Right atrium auricular region (tissue), 2 donors: ENCODE results near the gene ACAD11. TPM values are rescaled to one million over a fixed set of nuclear protein-coding genes. Genes with fewer than 3 reads are reported as not detected.
A peak's percentile ranks its signal among the peaks of the same experiment; 100 is the strongest.

Experiments
- DNase-seq: peaks from one replicate; pipeline ENCODE4 v3.0.0-alpha.2; 2019; ENCODE audit warnings: low spot score
- H3K27ac ChIP-seq, 2 donors: fragments of 200-600 bp; sonication (generic); 1 replicate in 1 of 2; 2 replicates in 1 of 2; pipeline ENCODE4 v1.5.1; 2016 to 2019
- H3K27me3 ChIP-seq, 2 donors: fragments of 200-600 bp; sonication (generic); one replicate each; pipeline versions ENCODE4 v1.5.1 to v1.6.0; 2017 to 2019
- H3K36me3 ChIP-seq: fragments of 200-600 bp; sonication (generic); one replicate; pipeline ENCODE4 v1.5.1; 2016
- H3K4me1 ChIP-seq, 2 donors: fragments of 200-600 bp; sonication (generic); one replicate each; pipeline versions ENCODE4 v1.5.1 to v1.6.0; 2017 to 2019
- H3K4me3 ChIP-seq, 2 donors: fragments of 200-600 bp; sonication (generic); 1 replicate in 1 of 2; 2 replicates in 1 of 2; pipeline ENCODE4 v1.5.1; 2017 to 2019; ENCODE audit warnings: mild to moderate bottlenecking in 1 of 2, moderate library complexity in 1 of 2
- H3K9me3 ChIP-seq, 2 donors: fragments of 200-600 bp; sonication (generic); one replicate each; pipeline ENCODE4 v1.5.1; 2019
- total RNA-seq, 2 donors: library from RNA; depleted of rRNA; stranded (reverse); fragments of >200 nt; gene quantifications; one replicate each; pipeline ENCODE4 v1.1.0, GENCODE V29; 2016
- TF ChIP-seq, protein P1 (sequence below), 2 donors: fragments of 200-600 bp; sonication (generic); IDR thresholded peaks; one replicate each; pipeline ENCODE4 v1.5.1; 2019; ENCODE audit warnings: antibody characterized with exemption in 2 of 2

The ACAD11 gene
- total RNA-seq, 2 donors from 2014 or later, result 18.0 to 26.0 TPM

- TF ChIP-seq, protein P1, sequence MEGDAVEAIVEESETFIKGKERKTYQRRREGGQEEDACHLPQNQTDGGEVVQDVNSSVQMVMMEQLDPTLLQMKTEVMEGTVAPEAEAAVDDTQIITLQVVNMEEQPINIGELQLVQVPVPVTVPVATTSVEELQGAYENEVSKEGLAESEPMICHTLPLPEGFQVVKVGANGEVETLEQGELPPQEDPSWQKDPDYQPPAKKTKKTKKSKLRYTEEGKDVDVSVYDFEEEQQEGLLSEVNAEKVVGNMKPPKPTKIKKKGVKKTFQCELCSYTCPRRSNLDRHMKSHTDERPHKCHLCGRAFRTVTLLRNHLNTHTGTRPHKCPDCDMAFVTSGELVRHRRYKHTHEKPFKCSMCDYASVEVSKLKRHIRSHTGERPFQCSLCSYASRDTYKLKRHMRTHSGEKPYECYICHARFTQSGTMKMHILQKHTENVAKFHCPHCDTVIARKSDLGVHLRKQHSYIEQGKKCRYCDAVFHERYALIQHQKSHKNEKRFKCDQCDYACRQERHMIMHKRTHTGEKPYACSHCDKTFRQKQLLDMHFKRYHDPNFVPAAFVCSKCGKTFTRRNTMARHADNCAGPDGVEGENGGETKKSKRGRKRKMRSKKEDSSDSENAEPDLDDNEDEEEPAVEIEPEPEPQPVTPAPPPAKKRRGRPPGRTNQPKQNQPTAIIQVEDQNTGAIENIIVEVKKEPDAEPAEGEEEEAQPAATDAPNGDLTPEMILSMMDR (IDR thresholded peaks at IDR 0.05), result no peak
- no peak for DNase-seq
- H3K4me1 ChIP-seq, result peaks cover 0 to 9% of the 10 kb centered on the region in 2 donors
Observed at GRCh38 chr3:132545471-132545870, 114.1 kb downstream of the ACAD11 start.

DNA sequence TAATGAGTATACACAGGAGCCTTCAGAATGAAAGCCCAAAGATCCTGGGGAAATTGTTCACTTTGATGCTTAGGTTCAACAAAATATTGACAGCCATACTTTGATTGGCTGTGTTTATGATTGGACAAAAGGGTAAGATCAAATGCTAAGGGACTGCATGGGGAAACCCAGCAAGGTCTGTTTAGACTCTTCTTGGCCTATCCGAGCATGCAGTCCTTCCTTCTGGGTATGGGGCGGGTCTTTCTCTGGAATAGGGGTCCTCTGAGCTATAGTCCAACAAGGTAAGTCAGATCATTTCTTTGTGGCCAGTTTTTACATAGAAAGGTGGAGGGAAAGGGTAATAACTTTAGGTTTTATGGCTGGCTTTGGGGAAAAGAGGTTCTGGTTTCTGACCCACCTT is 115.5 kb downstream of the ACAD11 start:
- TF ChIP-seq, protein P1 (IDR thresholded peaks at IDR 0.05), result no peak
- Histone ChIP-seq H3K27ac (no peak overlapping the region), H3K36me3 (peaks cover 16% of the 10 kb centered on the region), H3K4me1 (no peaks in the 10 kb centered on the region), H3K27me3 (no peaks in the 10 kb centered on the region), H3K4me3 (no peak overlapping the region), H3K9me3 (no peaks in the 10 kb centered on the region)
- DNase-seq, result no peak

More at GRCh38 chr3:132545471-132545870, 114.1 kb downstream of the ACAD11 start:
- no peak overlapping the region for H3K27ac ChIP-seq
- H3K4me3 ChIP-seq, result no peak overlapping the region
- peaks cover 2% of the 10 kb centered on the region for H3K36me3 ChIP-seq
- H3K9me3 ChIP-seq, result no peaks in the 10 kb centered on the region
- H3K27me3 ChIP-seq, result no peaks in the 10 kb centered on the region

DNA sequence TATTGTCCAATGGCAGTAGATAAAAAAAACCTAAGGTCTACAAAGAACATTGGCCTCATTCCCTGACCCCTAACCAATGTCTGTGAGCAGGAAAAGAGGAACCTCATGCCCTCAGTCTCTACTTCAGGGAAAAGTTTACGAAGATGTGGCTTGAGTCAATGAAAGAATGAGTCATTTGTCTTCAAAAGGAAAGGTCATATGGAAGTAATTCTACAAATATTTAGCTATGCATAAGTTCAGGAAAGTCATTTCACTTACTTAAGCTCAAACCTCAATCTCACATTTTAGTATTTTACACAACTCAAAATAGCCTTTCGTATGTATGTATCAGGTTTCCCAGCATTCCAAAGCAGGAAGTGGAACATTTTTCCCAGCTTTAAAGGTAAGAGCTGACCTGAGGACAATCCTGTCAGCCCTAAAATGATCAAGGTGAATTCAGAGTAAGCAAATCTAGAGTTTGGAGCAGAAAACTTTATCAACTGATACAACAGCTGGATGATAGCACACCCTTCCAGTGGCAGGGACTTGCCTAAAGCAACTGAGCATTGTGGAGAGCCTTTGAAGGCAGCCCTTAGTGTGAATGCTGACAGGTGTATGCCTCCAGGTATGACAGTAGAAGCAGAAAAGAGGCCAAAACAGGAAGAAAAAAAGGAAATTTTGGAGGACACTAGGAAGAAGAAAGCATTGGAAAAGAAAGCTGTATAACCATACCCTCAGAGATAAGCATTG is 116.4 kb downstream of the ACAD11 start:
- Histone ChIP-seq H3K27ac (peak overlapping the region in 1 of 2 donors; percentile 28), H3K36me3 (peaks cover 25% of the 10 kb centered on the region), H3K9me3 (no peaks in the 10 kb centered on the region), H3K4me3 (no peak overlapping the region), H3K27me3 (no peaks in the 10 kb centered on the region), H3K4me1 (no peaks in the 10 kb centered on the region)
- TF ChIP-seq, protein P1 (IDR thresholded peaks at IDR 0.05), result no peak
- DNase-seq, result no peak

DNA sequence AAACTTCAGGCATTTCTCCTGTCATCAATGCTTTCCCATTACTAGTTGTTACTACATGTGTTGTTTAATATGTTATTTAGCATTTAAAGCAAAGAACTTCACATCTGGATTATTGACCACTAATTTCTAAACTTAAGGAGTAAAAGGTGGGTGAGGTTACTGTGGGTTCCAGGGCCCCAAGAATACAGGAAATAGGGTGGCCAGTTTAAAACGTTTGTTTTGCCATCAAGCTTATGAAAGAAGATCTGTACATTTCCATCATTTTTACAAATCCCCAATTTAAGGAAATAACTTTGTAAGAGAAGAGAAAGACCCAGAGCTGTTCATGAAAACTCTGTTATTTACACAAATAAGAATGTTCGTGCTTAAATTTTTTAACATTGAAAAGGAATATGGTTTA is 117.0 kb downstream of the ACAD11 start:
- Histone ChIP-seq H3K4me3 (no peak overlapping the region), H3K4me1 (no peaks in the 10 kb centered on the region), H3K36me3 (peaks cover 28% of the 10 kb centered on the region), H3K9me3 (no peaks in the 10 kb centered on the region), H3K27me3 (no peaks in the 10 kb centered on the region), H3K27ac (no peak overlapping the region)
- DNase-seq, result no peak
- TF ChIP-seq, protein P1 (IDR thresholded peaks at IDR 0.05), result no peak

- Histone ChIP-seq H3K9me3 (no peaks in the 10 kb centered on the region), H3K36me3 (peaks cover 28% of the 10 kb centered on the region), H3K4me3 (no peak overlapping the region), H3K4me1 (peaks cover 0 to 4% of the 10 kb centered on the region in 2 donors), H3K27ac (no peak overlapping the region), H3K27me3 (no peaks in the 10 kb centered on the region)
- TF ChIP-seq, protein P1 (IDR thresholded peaks at IDR 0.05), result no peak
- no peak for DNase-seq
Observed at GRCh38 chr3:132539681-132540080, 119.9 kb downstream of the ACAD11 start.

DNA sequence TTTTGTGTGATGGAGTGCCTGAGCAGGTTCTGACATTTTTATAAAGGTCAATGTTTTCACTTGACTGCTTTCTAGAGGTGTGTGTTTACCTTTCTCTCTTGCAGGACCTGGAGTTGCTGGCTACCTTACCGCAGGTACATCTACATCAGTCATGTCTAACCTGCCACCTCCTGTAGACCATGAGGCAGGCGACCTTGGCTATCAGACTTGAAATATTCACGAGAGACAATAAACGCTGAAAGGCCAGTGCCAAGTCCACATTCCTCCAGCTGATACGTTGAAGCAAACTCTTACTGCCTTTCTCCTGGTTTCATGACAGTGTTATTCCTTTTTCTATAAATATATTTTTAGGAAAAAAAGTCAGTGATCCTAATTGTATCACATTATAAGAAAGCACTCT is 121.5 kb downstream of the ACAD11 start:
- H3K27me3 ChIP-seq, result no peaks in the 10 kb centered on the region
- H3K27ac ChIP-seq, result no peak overlapping the region
- H3K9me3 ChIP-seq, result no peaks in the 10 kb centered on the region
- H3K4me3 ChIP-seq, result no peak overlapping the region
- no peak for DNase-seq
- H3K36me3 ChIP-seq, result peaks cover 32% of the 10 kb centered on the region
- peaks cover 0 to 4% of the 10 kb centered on the region in 2 donors for H3K4me1 ChIP-seq
- TF ChIP-seq, protein P1 (IDR thresholded peaks at IDR 0.05), result no peak
